ENCODE measurements around the gene ABCC6. TPM values are rescaled to one million over a fixed set of nuclear protein-coding genes. Genes with fewer than 3 reads are reported as not detected.

The ABCC6 gene
- total and polyA plus RNA-seq, 2 donors (not counting 1 experiment from before 2014, with no cell fraction given) = 0.27 TPM; not detected in 1

GRCh38 chr16:16147316-16147999 is 75.8 kb downstream of the ABCC6 start:
- CTCF ChIA-PET = no interaction called here
- Histone ChIP-seq H3K36me3 (replicated peaks in 1 of 2; ENCODE audit: control extremely low read depth in 1 of 2, control insufficient read depth in 1 of 2, extremely low read depth in 1 of 2, insufficient read depth in 2 of 2, low read length in 1 of 2) (peaks cover 0 to 25% of the 10 kb centered on the region in 2 experiments), H2AFZ (ENCODE audit: insufficient read depth, low read depth, low read length, poor library complexity, severe bottlenecking) (no peak overlapping the region), H3K4me3 (ENCODE audit: control extremely low read depth in 1 of 5, extremely low read depth in 1 of 5, insufficient read depth in 1 of 5, low read depth in 2 of 5, low read length in 4 of 5) (no peak overlapping the region), H3K9ac (ENCODE audit: low read length) (no peak overlapping the region), H3K4me2 (replicated peaks; ENCODE audit: low read depth, low read length, poor library complexity, severe bottlenecking) (no peak overlapping the region), H3K79me2 (ENCODE audit: control insufficient read depth, insufficient read depth, low read length) (no peaks in the 10 kb centered on the region), H3K9me3 (ENCODE audit: control extremely low read depth in 1 of 3, control insufficient read depth in 2 of 3, insufficient read depth in 1 of 3, low read length in 2 of 3) (no peaks in the 10 kb centered on the region), H3K27me3 (replicated peaks in 1 of 4; ENCODE audit: control extremely low read depth in 1 of 4, control insufficient read depth in 3 of 4, insufficient read depth in 4 of 4, low read length in 3 of 4) (no peaks in the 10 kb centered on the region), H3K4me1 (ENCODE audit: control insufficient read depth in 2 of 2, insufficient read depth in 2 of 2, low read length in 2 of 2) (no peaks in the 10 kb centered on the region), H4K20me1 (ENCODE audit: control insufficient read depth, insufficient read depth, low read length, poor library complexity, severe bottlenecking) (no peaks in the 10 kb centered on the region), H3K27ac (ENCODE audit: low read length in 2 of 2) (no peak overlapping the region)
- POLR2A ChIA-PET = no interaction called here
- no peaks in the 10 kb centered on the region for H3K27me3 Mint-ChIP-seq
- ATAC-seq (ENCODE audit: low read depth) (no peak), DNase-seq (no peak)
- TF ChIP-seq EZH2 (IDR thresholded peaks at IDR 0.05; ENCODE audit: borderline replicate concordance, insufficient read depth, low read depth, low read length, poor library complexity, severe bottlenecking) (no peak), CTCF (IDR thresholded peaks at IDR 0.05) (no peak)
- H3K27ac Mint-ChIP-seq = no peak overlapping the region
- H3K4me1 Mint-ChIP-seq = peaks cover 4% of the 10 kb centered on the region
- intact Hi-C loops (cut with micrococcal nuclease) = no loop called here
- H3K4me3 Mint-ChIP-seq = no peak overlapping the region
- 92% methylated on average over 17 of the region's 17 CpGs for whole genome bisulfite sequencing (ENCODE audit: insufficient coverage)
- H3K9me3 Mint-ChIP-seq (ENCODE audit: insufficient read depth) = no peaks in the 10 kb centered on the region

DNA sequence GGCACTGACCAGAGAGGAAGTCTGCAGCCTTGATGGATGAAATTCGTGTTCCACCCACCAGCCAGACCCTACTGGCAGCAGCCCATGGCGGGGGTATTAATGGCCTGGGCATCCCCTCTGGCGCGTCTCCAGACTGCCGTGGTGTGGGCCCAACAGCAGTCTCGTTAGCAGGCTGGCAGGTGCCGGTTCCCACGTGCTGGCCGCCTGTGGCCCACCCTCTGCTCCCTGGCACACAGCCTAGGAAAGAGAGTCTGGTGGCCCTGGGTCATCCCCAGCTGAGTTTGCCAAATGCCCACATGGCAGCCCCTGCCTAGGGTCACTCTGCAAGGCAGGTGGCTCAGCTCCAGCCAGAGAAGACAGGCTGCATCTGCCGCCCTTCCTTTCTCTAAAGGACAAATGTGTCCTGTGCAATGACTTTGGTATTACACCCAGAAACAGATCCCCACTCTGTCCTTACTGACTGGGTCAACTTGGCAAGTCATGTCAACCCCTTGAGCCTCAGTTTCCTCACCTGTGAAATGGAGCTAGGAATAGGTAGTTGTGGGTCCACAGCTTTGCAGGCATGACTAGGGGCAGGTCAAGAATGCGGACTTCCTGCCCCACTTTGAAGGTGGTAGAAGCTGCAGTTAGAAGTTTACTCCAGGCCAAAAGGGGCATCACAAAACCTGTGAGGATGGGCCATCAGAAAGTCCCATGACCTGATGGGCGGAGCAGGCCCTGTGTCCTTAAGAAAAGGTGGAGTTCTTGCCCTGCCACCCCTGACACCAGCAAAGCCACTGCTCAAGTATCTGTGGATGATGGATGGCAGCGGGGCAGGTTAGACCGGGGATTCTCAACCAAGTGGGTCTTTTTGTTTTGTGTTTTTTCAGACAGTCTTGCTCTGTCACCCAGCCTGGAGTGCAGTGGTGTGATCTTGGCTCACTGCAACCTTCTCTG is 76.6 kb downstream of the ABCC6 start:
- 91% methylated on average over 13 of the region's 14 CpGs for WGBS (ENCODE audit: insufficient coverage)
- H3K4me1 ChIP-seq (ENCODE audit: control insufficient read depth in 2 of 2, insufficient read depth in 2 of 2, low read length in 2 of 2) = no peaks in the 10 kb centered on the region
- CTCF ChIA-PET = no interaction called here
- intact Hi-C loops (cut with micrococcal nuclease) = no loop called here
- no peaks in the 10 kb centered on the region for H3K79me2 ChIP-seq (ENCODE audit: control insufficient read depth, insufficient read depth, low read length)
- no peak overlapping the region for H3K4me3 ChIP-seq (ENCODE audit: control extremely low read depth in 1 of 5, extremely low read depth in 1 of 5, insufficient read depth in 1 of 5, low read depth in 2 of 5, low read length in 4 of 5)
- H4K20me1 ChIP-seq (ENCODE audit: control insufficient read depth, insufficient read depth, low read length, poor library complexity, severe bottlenecking) = no peaks in the 10 kb centered on the region
- H3K27me3 ChIP-seq (replicated peaks in 1 of 4; ENCODE audit: control extremely low read depth in 1 of 4, control insufficient read depth in 3 of 4, insufficient read depth in 4 of 4, low read length in 3 of 4) = no peaks in the 10 kb centered on the region
- DNase-seq = no peak
- Mint-ChIP-seq H3K27me3 (no peaks in the 10 kb centered on the region), H3K4me1 (peaks cover 4% of the 10 kb centered on the region), H3K4me3 (no peak overlapping the region), H3K9me3 (ENCODE audit: insufficient read depth) (no peaks in the 10 kb centered on the region), H3K27ac (no peak overlapping the region)
- TF ChIP-seq CTCF (IDR thresholded peaks at IDR 0.05) (no peak), EZH2 (IDR thresholded peaks at IDR 0.05; ENCODE audit: borderline replicate concordance, insufficient read depth, low read depth, low read length, poor library complexity, severe bottlenecking) (no peak)
- H3K9me3 ChIP-seq (ENCODE audit: control extremely low read depth in 1 of 3, control insufficient read depth in 2 of 3, insufficient read depth in 1 of 3, low read length in 2 of 3) = no peaks in the 10 kb centered on the region
- no peak for ATAC-seq (ENCODE audit: low read depth)
- no peak overlapping the region for H3K4me2 ChIP-seq (replicated peaks; ENCODE audit: low read depth, low read length, poor library complexity, severe bottlenecking)
- POLR2A ChIA-PET = no interaction called here
- no peak overlapping the region for H2AFZ ChIP-seq (ENCODE audit: insufficient read depth, low read depth, low read length, poor library complexity, severe bottlenecking)
- H3K9ac ChIP-seq (ENCODE audit: low read length) = no peak overlapping the region
- H3K36me3 ChIP-seq (replicated peaks in 1 of 2; ENCODE audit: control extremely low read depth in 1 of 2, control insufficient read depth in 1 of 2, extremely low read depth in 1 of 2, insufficient read depth in 2 of 2, low read length in 1 of 2) = peaks cover 0 to 32% of the 10 kb centered on the region in 2 experiments
- H3K27ac ChIP-seq (ENCODE audit: low read length in 2 of 2) = no peak overlapping the region
